AG04450 (cell line): ENCODE data around the gene GFM1. TPM values are rescaled to one million over a fixed set of nuclear protein-coding genes. Genes with fewer than 3 reads are reported as not detected.
"Not testable (repeated sequence)": the region's sequence is repeated elsewhere in the genome, so short reads cannot be mapped to it uniquely, and the experiment has no call there.

Source experiments
- CTCF ChIA-PET: fragments of 300-600, 350-600 bp; formaldehyde crosslinking; extraction: SDS; loops from one replicate; lab custom pipeline; 2022; ENCODE audit warnings: antibody characterized with exemption, inconsistent platforms; lab: Charles Lee
- POLR2A ChIA-PET: fragments of 350-600 bp; formaldehyde crosslinking; extraction: SDS; loops from one replicate; lab custom pipeline; 2021; ENCODE audit warnings: antibody characterized with exemption, inconsistent platforms; lab: Yijun Ruan, JAX
- DNase-seq: peaks from one replicate; pipeline ENCODE4 v3.0.0-alpha.2; 2011; ENCODE audit warnings: low read depth, low spot score
- H3K27ac ChIP-seq: one replicate; pipeline ENCODE4 v1.5.1; 2012; ENCODE audit warnings: low read depth, low read length, control low read depth
- H3K27me3 ChIP-seq: one replicate; pipeline ENCODE4 v1.6.0; 2012; ENCODE audit warnings: low read length; ENCODE audit not compliant: control insufficient read depth, insufficient read depth
- H3K4me3 ChIP-seq: 2 replicates; pipeline ENCODE4 v1.5.1; 2011; ENCODE audit warnings: mild to moderate bottlenecking, low read depth, low read length, control low read depth
- H3K9me3 ChIP-seq: 2 replicates; pipeline ENCODE4 v1.5.1; 2012; ENCODE audit warnings: low read length; ENCODE audit not compliant: control insufficient read depth, insufficient read depth
- polyA plus RNA-seq: library from polyadenylated mRNA; depleted of rRNA; stranded (reverse); fragments of >200 nt; gene quantifications from 2 replicates; pipeline ENCODE4 v1.2.3, GENCODE V29; 2011
- TF ChIP-seq, protein P1 (sequence below): IDR thresholded peaks from 2 replicates; pipeline ENCODE4 v1.5.1; 2011; ENCODE audit warnings: low read depth, low read length, control low read depth, inconsistent platforms

Gene GFM1
- polyA plus RNA-seq, 1 experiment: 22.2 TPM

DNA sequence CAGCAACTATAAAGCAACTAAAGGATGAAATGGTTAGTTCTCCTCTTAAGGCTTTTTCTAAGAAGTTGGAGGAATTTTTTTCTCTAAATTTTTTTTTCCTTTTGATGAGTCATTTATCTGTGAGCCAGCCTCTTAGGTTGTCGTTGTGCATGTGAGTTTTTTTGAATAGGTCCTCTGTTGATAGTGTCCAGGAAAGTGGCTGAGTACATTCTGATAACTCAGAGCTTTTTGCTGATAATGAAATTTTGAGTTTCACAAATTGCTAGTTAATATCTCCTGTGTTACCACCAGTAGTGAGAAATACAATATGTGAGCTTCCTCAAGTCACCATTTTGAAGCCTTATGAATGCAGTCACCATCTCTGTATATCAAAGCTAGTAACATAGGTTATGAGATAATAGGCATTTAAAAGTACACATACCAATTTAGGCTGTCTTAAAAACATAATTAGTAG, 35.2 kb downstream of the GFM1 start:
- no peaks in the 10 kb centered on the region for H3K27me3 ChIP-seq
- POLR2A ChIA-PET: no interaction called here
- CTCF ChIA-PET: interaction anchor here (0.9 to 2.8 kb wide), 5 partner anchors 20 to 115 kb away, joined by 4 to 12 read pairs (median 7); no protein-coding TSS in a partner anchor
- TF ChIP-seq, protein P1, sequence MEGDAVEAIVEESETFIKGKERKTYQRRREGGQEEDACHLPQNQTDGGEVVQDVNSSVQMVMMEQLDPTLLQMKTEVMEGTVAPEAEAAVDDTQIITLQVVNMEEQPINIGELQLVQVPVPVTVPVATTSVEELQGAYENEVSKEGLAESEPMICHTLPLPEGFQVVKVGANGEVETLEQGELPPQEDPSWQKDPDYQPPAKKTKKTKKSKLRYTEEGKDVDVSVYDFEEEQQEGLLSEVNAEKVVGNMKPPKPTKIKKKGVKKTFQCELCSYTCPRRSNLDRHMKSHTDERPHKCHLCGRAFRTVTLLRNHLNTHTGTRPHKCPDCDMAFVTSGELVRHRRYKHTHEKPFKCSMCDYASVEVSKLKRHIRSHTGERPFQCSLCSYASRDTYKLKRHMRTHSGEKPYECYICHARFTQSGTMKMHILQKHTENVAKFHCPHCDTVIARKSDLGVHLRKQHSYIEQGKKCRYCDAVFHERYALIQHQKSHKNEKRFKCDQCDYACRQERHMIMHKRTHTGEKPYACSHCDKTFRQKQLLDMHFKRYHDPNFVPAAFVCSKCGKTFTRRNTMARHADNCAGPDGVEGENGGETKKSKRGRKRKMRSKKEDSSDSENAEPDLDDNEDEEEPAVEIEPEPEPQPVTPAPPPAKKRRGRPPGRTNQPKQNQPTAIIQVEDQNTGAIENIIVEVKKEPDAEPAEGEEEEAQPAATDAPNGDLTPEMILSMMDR: no peak
- no peak for DNase-seq
- H3K27ac ChIP-seq: no peak overlapping the region
- no peaks in the 10 kb centered on the region for H3K9me3 ChIP-seq
- no peak overlapping the region for H3K4me3 ChIP-seq

GRCh38 chr3:158680861-158681260, 36.5 kb downstream of the GFM1 start:
- CTCF ChIA-PET: interaction anchor here (1.0 kb wide), 1 partner anchor 47 kb away, joined by 3 read pairs; no protein-coding TSS in a partner anchor
- no peaks in the 10 kb centered on the region for H3K27me3 ChIP-seq
- DNase-seq: no peak
- TF ChIP-seq, protein P1: no peak
- POLR2A ChIA-PET: no interaction called here
- no peaks in the 10 kb centered on the region for H3K9me3 ChIP-seq
- H3K4me3 ChIP-seq: no peak overlapping the region
- H3K27ac ChIP-seq: no peak overlapping the region

- CTCF ChIA-PET: interaction anchor here (1.0 to 1.8 kb wide), 5 partner anchors 11 to 106 kb away, joined by 3 to 7 read pairs (median 6); partner anchors contain the start of gene LXN
- H3K4me3 ChIP-seq: no peak overlapping the region
Observed at GRCh38 chr3:158683230-158683962, 39.1 kb downstream of the GFM1 start.

DNA sequence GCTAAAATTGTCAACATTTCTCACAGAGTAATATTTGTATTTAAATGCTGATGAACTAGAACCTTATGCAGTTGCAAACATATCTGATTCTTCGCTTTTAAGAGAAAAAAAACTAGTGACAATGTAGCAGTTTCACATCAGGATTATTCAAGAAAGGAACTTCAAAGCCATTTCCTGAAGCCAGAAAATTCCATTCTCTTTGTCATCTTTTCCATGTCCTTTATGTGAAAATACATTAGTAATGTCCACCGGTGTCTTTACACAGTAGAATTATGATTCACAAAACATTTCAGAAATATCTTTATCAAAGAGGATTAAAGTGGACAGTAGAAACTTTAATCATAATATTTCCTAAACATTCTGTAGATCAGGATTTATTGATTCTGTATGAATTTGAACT, 40.8 kb downstream of the GFM1 start:
- DNase-seq: no peak
- TF ChIP-seq, protein P1: no peak

More at GRCh38 chr3:158683230-158683962, 39.1 kb downstream of the GFM1 start:
- no peak overlapping the region for H3K27ac ChIP-seq
- H3K27me3 ChIP-seq: no peaks in the 10 kb centered on the region
- POLR2A ChIA-PET: interaction anchor here (0.8 to 1.4 kb wide), 5 partner anchors 11 to 87 kb away, joined by 3 to 4 read pairs (median 4); partner anchors contain the start of gene LXN
- TF ChIP-seq, protein P1: no peak
- H3K9me3 ChIP-seq: no peaks in the 10 kb centered on the region
- no peak for DNase-seq

DNA sequence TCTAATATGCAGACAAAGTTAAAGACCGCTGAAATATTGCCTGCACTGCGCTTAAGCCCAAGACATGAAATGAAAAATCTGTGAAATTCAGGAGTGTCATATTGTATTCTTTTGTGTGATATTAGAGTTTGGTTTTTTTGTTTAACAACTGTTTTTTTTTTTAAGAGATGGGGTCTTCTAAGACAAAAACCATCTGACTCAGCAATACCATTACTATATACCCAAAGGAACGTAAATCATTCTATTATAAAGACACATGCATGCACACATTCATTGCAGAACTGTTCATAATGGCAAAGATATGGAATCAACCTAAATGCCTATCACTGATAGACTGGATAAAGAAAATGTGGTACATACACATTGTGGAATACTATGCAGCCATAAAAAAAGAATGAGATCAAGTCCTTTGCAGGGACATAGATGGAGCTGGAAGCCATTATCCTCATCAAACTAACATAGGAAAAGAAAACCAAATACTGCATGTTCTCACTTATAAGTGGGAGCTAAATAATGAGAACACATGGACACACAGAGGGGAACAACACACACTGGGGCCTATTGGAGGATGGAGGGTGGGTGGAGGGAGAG, 49.6 kb downstream of the GFM1 start:
- H3K4me3 ChIP-seq, POLR2A ChIA-PET, H3K27ac ChIP-seq, DNase-seq, H3K9me3 ChIP-seq, H3K27me3 ChIP-seq: not testable (repeated sequence)
- CTCF ChIA-PET: interaction anchor here (1.0 kb wide), 2 partner anchors 34 to 95 kb away, joined by 3 to 7 read pairs; no protein-coding TSS in a partner anchor

More for the DNA sequence above, 40.8 kb downstream of the GFM1 start:
- ChIA-PET POLR2A (no interaction called here), CTCF (interaction anchor here (1.8 to 3.0 kb wide), 3 partner anchors 13 to 42 kb away, joined by 5 to 18 read pairs (median 7); partner anchors contain the start of gene LXN)
- H3K9me3 ChIP-seq: no peaks in the 10 kb centered on the region
- H3K27ac ChIP-seq: no peak overlapping the region
- no peak overlapping the region for H3K4me3 ChIP-seq
- H3K27me3 ChIP-seq: no peaks in the 10 kb centered on the region
